Sigmoid colon (tissue), 7 donors: ENCODE data around the gene C1orf35. TPM values are rescaled to one million over a fixed set of nuclear protein-coding genes. Genes with fewer than 3 reads are reported as not detected.

Experiments used
- DNase-seq: peaks from one replicate; pipeline ENCODE4 v3.0.0-alpha.2; 2019
- H3K27ac ChIP-seq, 4 donors: fragments of 200-600 bp; sonication (generic); one replicate each; pipeline ENCODE4 v1.5.1; 2016 to 2019; ENCODE audit warnings: mild to moderate bottlenecking in 1 of 4
- H3K27me3 ChIP-seq, 3 donors: fragments of 200-600 bp; sonication (generic); one replicate each; pipeline ENCODE4 v1.5.1; 2019; ENCODE audit warnings: mild to moderate bottlenecking in 1 of 3
- H3K36me3 ChIP-seq, 4 donors: fragments of 200-600 bp; sonication (generic); one replicate each; pipeline ENCODE4 v1.5.1; 2016 to 2019
- H3K4me1 ChIP-seq, 4 donors: fragments of 200-600 bp; sonication (generic); one replicate each; pipeline ENCODE4 v1.5.1; 2017 to 2019
- H3K4me3 ChIP-seq, 4 donors: fragments of 200-600 bp; sonication (generic); one replicate each; pipeline ENCODE4 v1.5.1; 2017 to 2019; ENCODE audit warnings: mild to moderate bottlenecking in 2 of 4, moderate library complexity in 1 of 4
- H3K9me3 ChIP-seq, 4 donors: fragments of 200-600 bp in 3 of 4; sonication (generic) in 3 of 4; one replicate each; pipeline versions ENCODE4 v1.5.1 to v1.6.1; 2013 to 2019
- CTCF ChIP-seq, 4 experiments: fragments of 450-650 bp in 3 of 4; fragments of 200-600 bp in 1 of 4; IDR thresholded peaks; one replicate each; pipeline ENCODE4 v1.5.1; 2016 to 2019; ENCODE audit warnings: antibody characterized with exemption in 4 of 4, mild to moderate bottlenecking in 3 of 4, moderate library complexity in 2 of 4
- EP300 ChIP-seq, 4 donors: sonication (generic); formaldehyde crosslinking; IDR thresholded peaks; one replicate each; pipeline ENCODE4 v1.6.1; 2017; ENCODE audit warnings: antibody characterized with exemption in 4 of 4
- POLR2A ChIP-seq, 2 donors: fragments of 450-650 bp; IDR thresholded peaks; one replicate each; pipeline ENCODE4 v1.6.1; 2016; ENCODE audit warnings: antibody characterized with exemption in 2 of 2, mild to moderate bottlenecking in 2 of 2, moderate library complexity in 2 of 2
- POLR2AphosphoS5 ChIP-seq, 4 donors: sonication (generic); formaldehyde crosslinking; IDR thresholded peaks; one replicate each; pipeline ENCODE4 v1.6.1; 2017; ENCODE audit warnings: antibody characterized with exemption in 4 of 4
- WGBS, 2 donors: extraction: QIAGEN DNeasy Blood & Tissue Kit; methylation state at CpG; one replicate each; pipeline ENCODE4 v1.1.7; 2013; 5-methylcytosine and 5-hydroxymethylcytosine counted together
- intact Hi-C: fragments of 100-400 bp; cut with DNase I; formaldehyde crosslinking; loops from one replicate; pipeline ENCODE4 v1.15.1; 2023
- polyA plus RNA-seq, 3 donors: library from polyadenylated mRNA; stranded (reverse); fragments of 200-250 nt; gene quantifications; one replicate each; pipeline ENCODE4 v1.2.3, GENCODE V29; 2013
- total RNA-seq, 4 donors: library from RNA; depleted of rRNA; stranded (reverse); fragments of >200 nt; gene quantifications; one replicate each; pipeline ENCODE4 v1.1.0, GENCODE V29; 2016
- donor health status: healthy with polysubstance abuse.
- donor health status: Bipolar disorder and iron deficiency.
- donor health status: healthy.

The C1orf35 gene
- total and polyA plus RNA-seq, 7 donors, result 7.8 to 18.1 (median 11.4) TPM

- peaks cover 0 to 65% (median 57%) of the 10 kb centered on the region in 4 donors for H3K4me1 ChIP-seq
- H3K27ac ChIP-seq, result no peak overlapping the region
- TF ChIP-seq POLR2AphosphoS5 (IDR thresholded peaks at IDR 0.05) (no peak), CTCF (IDR thresholded peaks at IDR 0.05) (no peak), EP300 (IDR thresholded peaks at IDR 0.05) (no peak), POLR2A (IDR thresholded peaks at IDR 0.05) (no peak)
- intact Hi-C loops, result no loop called here
- H3K27me3 ChIP-seq, result no peaks in the 10 kb centered on the region
- no peaks in the 10 kb centered on the region for H3K9me3 ChIP-seq
- H3K36me3 ChIP-seq, result peaks cover 0 to 37% (median 13%) of the 10 kb centered on the region in 4 donors
- 94% methylated on average over 31 of the region's 31 CpGs for WGBS, 2 donors
- H3K4me3 ChIP-seq, result no peak overlapping the region
- no peak for DNase-seq
Observed at GRCh38 chr1:228145463-228146416, 42.6 kb upstream of the C1orf35 start.

DNA sequence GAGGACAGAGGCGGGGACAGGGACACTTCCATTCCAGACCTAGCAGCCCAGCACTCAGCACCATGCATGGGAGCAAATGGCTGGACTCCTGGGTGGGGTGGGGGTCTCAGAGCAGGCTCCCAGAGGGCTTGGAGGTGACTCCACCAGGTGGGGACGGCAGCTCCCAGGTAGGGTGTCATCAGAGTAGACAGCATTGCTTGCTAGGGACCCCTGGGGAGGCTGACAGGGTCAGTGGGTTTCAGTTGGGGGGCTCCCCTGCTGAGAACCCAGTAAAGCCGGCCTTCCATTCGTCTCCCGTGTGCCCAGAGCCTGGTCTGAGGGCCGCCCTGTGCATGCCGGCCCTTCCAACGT is 41.8 kb upstream of the C1orf35 start:
- no peak for DNase-seq
- no peak overlapping the region for H3K4me3 ChIP-seq
- intact Hi-C loops, result no loop called here
- H3K27me3 ChIP-seq, result no peaks in the 10 kb centered on the region
- H3K4me1 ChIP-seq, result peaks cover 0 to 58% (median 50%) of the 10 kb centered on the region in 4 donors
- TF ChIP-seq POLR2A (IDR thresholded peaks at IDR 0.05) (no peak), EP300 (IDR thresholded peaks at IDR 0.05) (no peak), CTCF (IDR thresholded peaks at IDR 0.05) (no peak), POLR2AphosphoS5 (IDR thresholded peaks at IDR 0.05) (no peak)
- no peak overlapping the region for H3K27ac ChIP-seq
- H3K36me3 ChIP-seq, result peaks cover 0 to 37% (median 13%) of the 10 kb centered on the region in 4 donors
- WGBS, 2 donors, result 92 to 93% methylated on average over 8 of the region's 8 CpGs
- no peaks in the 10 kb centered on the region for H3K9me3 ChIP-seq

DNA sequence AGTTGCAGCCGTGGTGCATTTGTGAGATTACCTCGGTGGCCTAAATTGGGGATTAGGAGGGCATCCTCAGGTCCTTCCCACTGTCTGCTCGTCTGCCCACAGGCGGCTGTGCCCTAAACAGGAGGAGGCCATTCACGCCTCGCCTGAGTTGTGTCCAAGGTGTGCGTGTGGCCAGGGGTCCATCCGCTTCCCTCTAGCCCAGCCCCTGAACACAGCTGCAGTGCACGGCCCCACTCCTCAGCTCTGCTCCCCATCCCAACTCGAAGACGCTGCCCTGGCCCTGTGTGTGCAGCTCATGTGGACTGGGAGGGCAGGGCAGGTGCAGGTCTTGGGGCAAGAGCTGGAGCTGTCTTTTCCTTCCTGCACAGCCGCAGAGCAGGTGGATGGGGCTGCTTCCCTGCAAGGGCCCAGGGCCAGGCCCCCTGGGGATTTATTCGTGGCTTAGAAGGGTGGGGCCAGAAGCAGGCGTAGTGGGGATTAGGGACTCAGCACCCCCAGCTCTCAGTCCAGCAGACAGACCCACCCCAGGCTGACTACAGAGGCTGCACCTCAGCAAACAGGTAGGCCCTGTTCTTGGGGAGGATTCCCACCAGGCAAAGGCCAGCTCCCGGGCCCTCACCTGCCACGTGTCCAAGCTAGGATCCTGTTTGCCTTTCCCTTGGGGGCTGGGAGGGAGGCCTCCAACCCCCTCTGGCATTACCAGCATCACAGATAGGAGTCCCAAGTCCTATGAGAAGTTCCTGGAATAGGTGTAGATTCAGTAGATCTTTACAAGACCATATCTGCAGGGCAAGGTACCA is 41.3 kb upstream of the C1orf35 start:
- TF ChIP-seq EP300 (IDR thresholded peaks at IDR 0.05), result no peak
- no peak for TF ChIP-seq CTCF (IDR thresholded peaks at IDR 0.05)
- TF ChIP-seq POLR2A (IDR thresholded peaks at IDR 0.05), result no peak
- no peak for TF ChIP-seq POLR2AphosphoS5 (IDR thresholded peaks at IDR 0.05)
- Histone ChIP-seq H3K4me3 (no peak overlapping the region), H3K9me3 (no peaks in the 10 kb centered on the region), H3K27me3 (no peaks in the 10 kb centered on the region), H3K27ac (no peak overlapping the region), H3K4me1 (peaks cover 0 to 52% (median 45%) of the 10 kb centered on the region in 4 donors), H3K36me3 (peaks cover 0 to 37% (median 13%) of the 10 kb centered on the region in 4 donors)
- 74 to 87% methylated on average over 16 of the region's 16 CpGs for WGBS, 2 donors
- intact Hi-C loops, result no loop called here
- peak; percentile 65 for DNase-seq

- Histone ChIP-seq H3K4me3 (no peak overlapping the region), H3K4me1 (peaks cover 0 to 44% (median 39%) of the 10 kb centered on the region in 4 donors), H3K27me3 (no peaks in the 10 kb centered on the region), H3K36me3 (peaks cover 0 to 34% (median 13%) of the 10 kb centered on the region in 4 donors), H3K27ac (no peak overlapping the region), H3K9me3 (no peaks in the 10 kb centered on the region)
- TF ChIP-seq POLR2A (IDR thresholded peaks at IDR 0.05) (no peak), EP300 (IDR thresholded peaks at IDR 0.05) (no peak), CTCF (IDR thresholded peaks at IDR 0.05) (no peak), POLR2AphosphoS5 (IDR thresholded peaks at IDR 0.05) (no peak)
- intact Hi-C loops, result no loop called here
- peak; percentile 61 for DNase-seq
- 92% methylated on average over 12 of the region's 12 CpGs for WGBS, 2 donors
Observed at GRCh38 chr1:228143480-228144192, 40.5 kb upstream of the C1orf35 start.
